Loucy (cell line): ENCODE results near the gene CSF3R.

Experiments used
- CTCF ChIP-seq: fragments of 200-600 bp; sonication (generic); conservative IDR thresholded peaks from 2 replicates; pipeline ENCODE4 v1.5.1; 2014; ENCODE audit warnings: mild to moderate bottlenecking, antibody characterized with exemption, low read length
- EZH2phosphoT487 ChIP-seq: fragments of 200-600 bp; IDR thresholded peaks from 2 replicates; pipeline ENCODE4 v1.6.1; 2018; ENCODE audit warnings: antibody characterized with exemption, mild to moderate bottlenecking, moderate library complexity, borderline replicate concordance

- TF ChIP-seq CTCF (no peak), EZH2phosphoT487 (no peak)
Measured at GRCh38 chr1:36453051-36453450, 29.7 kb downstream of the CSF3R start.
